PC-3 (cell line): Measurements from ENCODE around the gene PPP1R15A.

Source experiments
- CTCF ChIP-seq: fragments of 300-600 bp; sonication (generic); conservative IDR thresholded peaks from 2 replicates; pipeline ENCODE4 v1.5.1; 2017; ENCODE audit warnings: antibody characterized with exemption, low read depth, mild to moderate bottlenecking, low read length
- EZH2 ChIP-seq: fragments of 300-600 bp; sonication (generic); IDR thresholded peaks from one replicate; pipeline ENCODE4 v1.6.1; 2017; ENCODE audit warnings: antibody characterized with exemption, mild to moderate bottlenecking, low read length; ENCODE audit not compliant: unreplicated experiment
- EZH2phosphoT487 ChIP-seq: fragments of 300-600 bp; sonication (generic); IDR thresholded peaks from 2 replicates; pipeline ENCODE4 v1.6.1; 2018; ENCODE audit warnings: mild to moderate bottlenecking, antibody characterized with exemption, low read length, borderline replicate concordance

GRCh38 chr19:48822514-48822913 lies 49.7 kb upstream of the PPP1R15A start:
- TF ChIP-seq CTCF (no peak), EZH2phosphoT487 (no peak), EZH2 (no peak)
